Hippocampal formation (tissue), 2 donors: ENCODE measurements around the gene QRICH2.
"Not testable (repeated sequence)": the region's sequence is repeated elsewhere in the genome, so short reads cannot be mapped to it uniquely, and the experiment has no call there.

Source experiments
- DNase-seq, 2 donors: peaks; one replicate each; lab custom pipeline; 2025; lab: John Stamatoyannopoulos, UW

The QRICH2 gene

GRCh38 chr17:76248013-76248782 lies 59.9 kb downstream of the QRICH2 start:
- DNase-seq: no peak

DNA sequence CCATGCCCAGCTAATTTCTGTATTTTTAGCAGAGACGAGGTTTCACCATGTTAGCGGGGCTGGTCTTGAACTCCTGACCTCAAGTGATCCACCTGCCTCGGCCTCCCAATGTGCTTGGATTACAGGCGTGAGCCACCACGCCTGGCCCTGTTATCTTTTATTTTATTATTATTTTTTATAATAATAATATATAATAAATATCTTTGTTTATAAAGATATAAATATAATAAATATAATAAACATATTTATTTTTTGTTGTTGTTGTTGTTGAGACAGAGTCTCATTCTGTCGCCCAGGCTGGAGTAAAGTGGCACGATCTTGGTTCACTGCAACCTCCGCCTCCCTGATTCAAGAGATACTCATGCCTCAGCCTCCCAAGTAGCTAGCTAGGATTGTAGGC lies 60.8 kb downstream of the QRICH2 start:
- no peak for DNase-seq

- no peak for DNase-seq
Observed at GRCh38 chr17:76246080-76247066, 61.7 kb downstream of the QRICH2 start.

GRCh38 chr17:76244721-76245120 lies 63.4 kb downstream of the QRICH2 start:
- DNase-seq: not testable (repeated sequence)

DNA sequence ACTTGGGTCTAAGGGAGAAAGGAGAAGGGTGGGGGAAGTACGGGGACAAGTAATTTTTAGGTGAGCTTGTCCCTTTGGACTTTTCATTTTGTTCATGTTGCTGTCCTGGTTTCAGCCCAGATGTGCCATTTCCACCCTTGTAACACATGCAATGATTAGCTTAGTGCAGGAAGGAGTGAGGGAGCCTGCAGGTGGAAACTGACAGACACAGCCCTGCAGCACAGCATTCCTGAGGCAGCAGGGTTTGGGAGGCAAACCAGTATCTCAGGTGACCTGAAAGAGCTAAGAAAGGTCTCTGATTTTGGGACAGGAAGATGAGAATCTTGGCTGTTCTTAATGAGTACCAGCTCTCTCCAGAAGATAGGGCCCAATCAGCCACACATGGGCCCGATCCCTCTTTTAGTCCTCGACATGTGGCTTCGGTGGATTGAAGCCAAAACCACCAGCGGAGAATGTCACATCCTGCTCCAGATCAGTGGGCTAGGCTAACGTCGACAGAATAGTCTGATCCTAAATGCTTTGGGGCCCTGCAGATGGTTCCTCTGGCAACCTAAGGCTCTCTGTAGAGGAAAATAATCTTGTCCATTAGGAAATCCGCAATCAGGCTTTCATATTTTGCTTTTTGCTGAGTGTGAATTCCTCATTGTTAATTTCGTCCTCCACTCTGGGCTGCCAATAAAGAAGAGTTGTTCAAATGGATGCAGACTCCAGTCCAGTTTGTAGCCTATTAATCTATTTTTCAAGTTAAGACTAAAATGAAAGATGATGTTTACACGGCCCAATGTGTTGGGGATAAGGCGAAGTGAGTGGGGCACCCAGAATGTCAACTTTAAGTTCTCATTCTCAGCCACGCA lies 64.0 kb downstream of the QRICH2 start:
- no peak for DNase-seq

- DNase-seq: no peak
Observed at GRCh38 chr17:76241691-76242255, 66.3 kb downstream of the QRICH2 start.

- no peak for DNase-seq
Observed at GRCh38 chr17:76241204-76241538, 66.9 kb downstream of the QRICH2 start.

DNA sequence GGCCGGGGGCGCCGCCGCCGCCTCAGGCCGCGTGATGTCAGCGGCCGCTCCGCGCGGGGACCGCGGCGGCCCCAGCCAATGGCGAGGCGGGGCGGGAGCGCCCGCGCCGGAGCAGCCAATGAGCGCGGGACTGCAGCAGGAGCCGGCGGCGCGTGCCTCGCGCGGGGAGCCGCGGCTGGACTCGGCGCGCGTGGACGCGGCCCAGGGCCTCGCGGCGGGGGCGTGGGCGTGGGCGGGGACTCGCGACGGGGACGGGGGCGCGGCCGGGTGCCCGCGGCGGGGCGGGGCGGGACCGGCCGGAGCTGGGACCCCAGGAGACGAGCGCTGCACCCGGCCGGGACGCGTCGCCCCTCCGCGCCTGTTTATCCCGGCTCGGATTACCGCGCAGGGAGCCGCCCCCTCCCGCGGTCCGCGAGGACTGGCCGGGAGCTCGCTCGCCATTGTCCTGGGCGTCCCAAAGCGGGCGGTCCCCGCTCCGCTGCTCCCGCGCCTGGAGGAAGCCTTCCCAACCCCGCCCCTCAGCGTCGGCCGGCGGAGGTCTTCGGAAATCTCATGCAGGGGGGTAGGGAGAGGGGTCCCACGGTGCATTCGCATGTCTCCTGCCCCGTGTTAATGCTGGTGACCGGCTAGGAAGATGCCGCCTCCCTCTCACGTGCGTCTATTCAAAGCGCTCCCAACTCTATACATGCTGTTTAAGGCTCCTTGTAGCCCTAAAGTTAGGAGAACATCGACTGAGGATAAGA lies 67.4 kb downstream of the QRICH2 start, which contains the start of gene RNF157:
Gene RNF157 (minus strand): TSS at position 33 of the 743 bp plus-strand sequence. CDS start 253 bp downstream, outside the sequence.
- DNase-seq: peak; percentile 51 to 68

- no peak for DNase-seq
Observed at GRCh38 chr17:76239538-76240274, 68.4 kb downstream of the QRICH2 start.

- no peak for DNase-seq
Observed at GRCh38 chr17:76238847-76239537, 69.1 kb downstream of the QRICH2 start.

DNA sequence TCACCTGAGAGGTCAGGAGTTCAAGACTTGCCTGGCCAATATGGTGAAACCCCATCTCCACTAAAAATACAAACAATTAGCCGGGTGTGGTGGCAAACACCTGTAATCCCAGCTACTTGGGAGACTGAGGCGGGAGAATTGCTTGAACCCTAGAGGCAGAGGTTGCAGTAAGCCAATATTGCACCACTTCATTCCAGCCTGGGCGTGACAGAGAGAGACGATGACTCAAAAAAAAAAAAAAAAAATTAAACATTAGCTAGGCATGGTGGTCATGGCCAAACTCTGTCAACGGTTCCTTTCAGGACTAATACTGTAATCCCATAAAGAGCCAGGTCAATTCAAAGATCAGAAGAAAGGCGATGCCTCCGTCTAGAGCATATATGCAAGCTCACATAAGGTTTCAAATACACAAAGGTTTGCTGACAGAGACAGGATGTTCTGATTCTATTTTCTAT lies 70.2 kb downstream of the QRICH2 start:
- DNase-seq: no peak

DNA sequence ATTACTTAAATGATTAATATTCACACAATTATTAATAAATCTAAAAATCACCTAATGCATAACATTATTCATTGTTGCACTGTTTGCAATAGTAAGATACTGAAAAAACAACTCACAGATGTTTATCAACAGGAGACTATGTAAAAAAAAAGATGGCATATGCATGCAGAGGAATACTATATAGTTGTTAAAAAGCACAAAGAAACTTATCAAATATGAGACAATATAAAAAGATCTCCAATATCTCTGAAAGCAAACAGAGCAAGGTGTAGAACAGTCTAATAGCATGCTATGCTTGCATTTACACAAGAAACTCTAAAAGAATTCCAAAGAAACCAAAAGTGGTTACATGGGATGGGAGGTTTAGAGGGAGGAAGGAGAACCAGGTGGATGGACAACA lies 71.5 kb downstream of the QRICH2 start:
- no peak for DNase-seq

DNA sequence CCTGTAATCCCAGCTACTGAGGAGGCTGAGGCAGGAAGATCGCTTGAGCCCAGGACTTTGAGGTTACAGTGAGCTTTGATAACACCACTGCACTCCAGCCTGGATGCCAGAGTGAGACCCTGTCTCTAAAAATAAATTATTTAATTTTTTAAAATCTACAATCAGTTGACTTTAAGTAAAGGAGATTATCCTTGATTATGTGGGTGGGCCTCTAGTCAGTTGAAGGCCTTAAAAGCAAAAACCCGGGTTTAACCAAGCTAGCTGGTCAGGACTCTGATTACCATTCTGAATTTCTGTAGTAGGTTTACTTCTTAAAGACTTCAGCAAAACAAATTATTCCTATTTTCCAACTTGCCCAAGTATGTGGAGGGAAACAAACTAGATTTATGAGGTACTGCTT lies 72.2 kb downstream of the QRICH2 start:
- DNase-seq: no peak

DNA sequence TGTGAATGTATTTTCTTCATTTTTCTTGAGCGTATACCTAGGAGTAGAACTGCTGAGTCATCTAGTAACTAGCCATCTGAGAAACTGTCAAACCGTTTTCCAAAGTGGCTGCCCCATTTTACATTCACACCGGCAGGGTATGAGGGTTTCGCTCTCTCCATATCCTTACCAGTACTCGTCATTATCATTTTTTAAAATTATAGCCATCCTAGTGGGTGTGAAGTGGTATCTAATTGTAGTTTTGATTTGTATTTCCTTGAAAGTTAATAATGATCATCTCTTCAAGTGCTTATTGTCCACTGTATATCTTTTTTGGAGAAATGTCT lies 73.8 kb downstream of the QRICH2 start:
- DNase-seq: no peak

GRCh38 chr17:76233588-76234353 lies 74.3 kb downstream of the QRICH2 start:
- no peak for DNase-seq

- no peak for DNase-seq
Observed at GRCh38 chr17:76232342-76232741, 75.7 kb downstream of the QRICH2 start.

DNA sequence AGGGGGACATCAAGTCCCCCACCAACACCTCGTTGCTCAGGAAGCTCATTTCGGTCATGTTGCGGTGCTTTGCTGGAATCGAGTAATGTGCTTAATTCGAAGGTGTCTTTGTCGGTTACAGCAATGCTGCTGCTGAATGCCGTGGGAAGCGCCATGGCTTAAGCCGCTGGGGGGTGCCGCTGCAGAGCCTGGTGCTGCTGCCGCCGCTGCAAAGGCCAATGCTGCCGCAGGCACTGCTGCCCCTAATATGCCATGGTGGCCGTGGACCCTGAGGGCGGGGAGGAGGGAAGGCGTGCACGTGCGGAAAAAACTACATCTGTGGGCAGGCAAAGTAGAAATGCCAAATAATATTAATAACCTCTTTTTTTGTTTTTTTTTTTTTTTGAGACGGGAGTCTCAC lies 81.3 kb downstream of the QRICH2 start:
- not testable (repeated sequence) for DNase-seq

- not testable (repeated sequence) for DNase-seq
Observed at GRCh38 chr17:76225373-76226086, 82.5 kb downstream of the QRICH2 start.
